ENCODE measurements around the gene CNTLN.
A peak's percentile ranks its signal among the peaks of the same experiment; 100 is the strongest.

The CNTLN gene

DNA sequence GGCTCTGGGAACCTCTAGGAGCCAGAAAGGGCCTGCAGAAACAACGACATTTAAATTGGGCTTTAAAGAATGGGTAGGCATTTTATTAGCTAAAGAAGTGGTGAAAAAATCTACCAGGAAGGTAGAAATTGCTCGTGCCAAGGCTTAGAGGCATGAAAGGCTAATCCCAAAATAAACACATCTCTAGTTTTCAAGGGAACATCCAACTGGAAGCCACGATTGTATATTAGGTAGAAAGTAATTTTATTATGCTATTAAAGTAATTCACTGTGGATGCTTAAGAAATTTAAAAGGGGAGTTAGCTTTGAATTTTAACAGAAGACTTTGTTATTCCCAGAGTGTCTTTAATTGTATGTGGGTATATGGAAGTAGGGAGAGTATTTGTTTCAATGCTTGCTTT is 17.5 kb upstream of the CNTLN start:
- no peaks in the 10 kb centered on the region for H3K27me3 ChIP-seq (ENCODE audit: control insufficient read depth, insufficient read depth, low read length)
- no peak overlapping the region for H3K27ac ChIP-seq
- no peaks in the 10 kb centered on the region for H3K4me1 ChIP-seq
- no peaks in the 10 kb centered on the region for H3K9me3 ChIP-seq (ENCODE audit: control insufficient read depth, low read length)
- TF ChIP-seq CTCF (IDR thresholded peaks at IDR 0.05): no peak
- no peak overlapping the region for H3K4me3 ChIP-seq (ENCODE audit: low read depth, low read length)
- H3K4me2 ChIP-seq (ENCODE audit: low read length): no peak overlapping the region
- no peaks in the 10 kb centered on the region for H3K79me2 ChIP-seq
- H3K36me3 ChIP-seq (ENCODE audit: control insufficient read depth, insufficient read depth, low read length): no peaks in the 10 kb centered on the region
- H2AFZ ChIP-seq: peak overlapping the region; percentile 11
- no peak overlapping the region for H3K9ac ChIP-seq

DNA sequence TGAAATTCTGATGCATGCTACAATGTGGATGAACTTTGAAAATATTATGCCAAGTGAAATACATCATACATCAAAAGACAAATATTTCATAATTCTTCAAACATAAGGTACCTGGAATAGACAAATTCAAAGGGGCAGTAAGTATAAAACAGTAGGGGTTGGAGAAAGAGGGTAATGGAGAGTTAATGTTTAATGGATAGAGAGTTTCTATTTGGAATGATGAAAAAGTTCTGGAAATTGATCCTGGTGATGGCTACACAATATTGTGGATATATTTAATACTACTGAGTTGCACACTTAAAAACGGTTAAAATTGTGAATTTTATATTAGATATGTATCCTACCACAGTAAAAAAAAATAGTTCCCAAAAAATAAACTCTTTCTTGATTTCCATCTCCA is 14.6 kb upstream of the CNTLN start:
- H3K79me2 ChIP-seq: no peaks in the 10 kb centered on the region
- no peaks in the 10 kb centered on the region for H3K9me3 ChIP-seq (ENCODE audit: control insufficient read depth, low read length)
- no peak overlapping the region for H2AFZ ChIP-seq
- no peaks in the 10 kb centered on the region for H3K27me3 ChIP-seq (ENCODE audit: control insufficient read depth, insufficient read depth, low read length)
- no peak overlapping the region for H3K4me2 ChIP-seq (ENCODE audit: low read length)
- no peak overlapping the region for H3K9ac ChIP-seq
- H3K36me3 ChIP-seq (ENCODE audit: control insufficient read depth, insufficient read depth, low read length): no peaks in the 10 kb centered on the region
- no peak overlapping the region for H3K27ac ChIP-seq
- TF ChIP-seq CTCF (IDR thresholded peaks at IDR 0.05): no peak
- no peak overlapping the region for H3K4me3 ChIP-seq (ENCODE audit: low read depth, low read length)
- H3K4me1 ChIP-seq: no peaks in the 10 kb centered on the region

- Histone ChIP-seq H3K9me3 (ENCODE audit: control insufficient read depth, low read length) (no peaks in the 10 kb centered on the region), H3K27ac (no peak overlapping the region), H3K4me2 (ENCODE audit: low read length) (no peak overlapping the region), H3K4me3 (ENCODE audit: low read depth, low read length) (no peak overlapping the region), H3K9ac (no peak overlapping the region), H3K79me2 (no peaks in the 10 kb centered on the region), H3K27me3 (ENCODE audit: control insufficient read depth, insufficient read depth, low read length) (no peaks in the 10 kb centered on the region), H3K4me1 (no peaks in the 10 kb centered on the region), H2AFZ (no peak overlapping the region), H3K36me3 (ENCODE audit: control insufficient read depth, insufficient read depth, low read length) (no peaks in the 10 kb centered on the region)
- TF ChIP-seq CTCF (IDR thresholded peaks at IDR 0.05): no peak
Measured at GRCh38 chr9:17121264-17121663, 13.6 kb upstream of the CNTLN start.

GRCh38 chr9:17130291-17130690 is 4.5 kb upstream of the CNTLN start:
- Histone ChIP-seq H3K79me2 (no peaks in the 10 kb centered on the region), H3K36me3 (ENCODE audit: control insufficient read depth, insufficient read depth, low read length) (no peaks in the 10 kb centered on the region), H2AFZ (no peak overlapping the region), H3K27me3 (ENCODE audit: control insufficient read depth, insufficient read depth, low read length) (no peaks in the 10 kb centered on the region), H3K9ac (no peak overlapping the region), H3K27ac (no peak overlapping the region), H3K4me1 (peaks cover 5% of the 10 kb centered on the region), H3K4me3 (ENCODE audit: low read depth, low read length) (no peak overlapping the region), H3K9me3 (ENCODE audit: control insufficient read depth, low read length) (no peaks in the 10 kb centered on the region), H3K4me2 (ENCODE audit: low read length) (no peak overlapping the region)
- no peak for TF ChIP-seq CTCF (IDR thresholded peaks at IDR 0.05)

GRCh38 chr9:17130725-17131124 is 4.1 kb upstream of the CNTLN start:
- H3K79me2 ChIP-seq: no peaks in the 10 kb centered on the region
- H3K36me3 ChIP-seq (ENCODE audit: control insufficient read depth, insufficient read depth, low read length): no peaks in the 10 kb centered on the region
- H3K4me1 ChIP-seq: peaks cover 5% of the 10 kb centered on the region
- H3K4me3 ChIP-seq (ENCODE audit: low read depth, low read length): no peak overlapping the region
- no peak overlapping the region for H3K27ac ChIP-seq
- H3K9ac ChIP-seq: no peak overlapping the region
- H3K4me2 ChIP-seq (ENCODE audit: low read length): no peak overlapping the region
- H2AFZ ChIP-seq: no peak overlapping the region
- no peaks in the 10 kb centered on the region for H3K9me3 ChIP-seq (ENCODE audit: control insufficient read depth, low read length)
- H3K27me3 ChIP-seq (ENCODE audit: control insufficient read depth, insufficient read depth, low read length): no peaks in the 10 kb centered on the region
- TF ChIP-seq CTCF (IDR thresholded peaks at IDR 0.05): no peak
